NCI-H2227 (cell line): Measurements from ENCODE around the gene HOXB5.

Experiments used
- DNase-seq: peaks from one replicate; lab custom pipeline; 2025; ENCODE audit not compliant: unreplicated experiment; lab: John Stamatoyannopoulos, UW

HOXB5 gene

GRCh38 chr17:48617471-48618255 is 24.1 kb upstream of the HOXB5 start:
- no peak for DNase-seq

DNA sequence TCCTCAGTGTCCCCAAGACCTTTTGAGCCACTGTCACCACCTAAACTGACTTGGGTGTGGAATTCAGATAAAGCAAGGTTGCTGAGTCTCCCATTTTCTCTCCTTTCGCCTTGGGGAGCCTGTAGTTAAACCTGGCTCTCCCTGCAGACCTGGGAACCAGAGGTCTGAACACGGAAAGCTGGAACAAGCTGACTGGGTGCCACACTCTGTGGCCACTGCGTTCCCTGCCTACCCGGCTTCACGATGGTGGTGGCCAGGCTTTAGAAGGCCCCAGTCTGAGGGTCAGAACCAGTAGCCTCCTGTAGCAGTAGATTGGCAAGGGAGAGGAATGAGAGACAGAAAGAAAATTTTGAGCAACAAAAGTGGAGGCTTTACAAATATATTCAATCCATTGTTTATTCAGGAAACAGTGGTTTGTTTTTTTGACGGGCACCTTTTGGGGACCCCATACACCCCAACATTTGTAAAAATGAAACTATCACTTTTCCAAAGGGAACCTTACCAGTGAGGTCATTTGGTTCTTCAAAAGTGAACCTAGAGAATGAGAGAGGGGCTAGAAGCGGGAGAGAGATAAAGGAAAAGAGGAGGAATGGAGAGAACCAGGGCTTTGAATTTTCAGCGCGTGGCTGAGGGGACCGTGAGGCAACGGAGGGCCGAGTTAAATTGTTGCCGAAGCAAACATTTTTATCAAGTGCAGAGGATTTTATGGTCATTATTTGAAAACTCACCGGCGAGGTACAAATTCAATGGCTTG is 23.3 kb upstream of the HOXB5 start:
- no peak for DNase-seq

DNA sequence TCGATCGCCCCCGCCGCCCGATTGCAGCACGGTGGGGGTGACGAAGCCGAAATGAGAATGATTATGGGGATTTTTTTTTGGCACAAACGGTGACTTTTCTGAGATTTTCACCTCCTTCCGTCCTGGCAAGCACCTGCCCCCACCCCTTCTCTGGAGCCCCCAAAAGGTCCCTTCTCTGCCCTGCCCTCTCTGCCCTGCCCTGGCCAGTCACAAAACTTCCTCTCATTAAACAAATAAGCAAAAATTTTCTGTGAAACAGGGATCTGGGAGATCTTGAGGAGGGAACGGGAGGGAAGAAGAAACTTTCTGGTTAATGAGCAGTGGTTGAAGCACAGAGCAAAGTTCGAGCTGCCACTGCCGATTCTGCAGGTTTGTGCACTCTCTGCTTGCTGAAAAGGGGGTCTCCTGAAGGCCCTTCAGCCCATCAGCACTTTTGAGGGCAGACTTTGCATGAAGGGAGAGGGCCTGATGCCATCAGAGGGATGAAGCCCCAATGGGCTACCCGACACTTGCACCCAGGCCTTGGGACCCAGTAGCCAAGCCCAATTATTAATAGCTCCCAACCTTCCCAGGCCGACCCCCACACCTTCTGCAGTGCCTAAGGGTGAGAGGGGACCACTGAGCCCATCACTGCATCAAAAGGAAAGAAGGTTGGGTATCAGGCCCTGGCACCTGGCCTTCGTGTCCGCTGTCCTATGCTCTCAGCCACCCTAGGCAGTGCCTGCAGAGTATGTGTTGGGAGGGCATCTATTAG is 22.6 kb upstream of the HOXB5 start:
- DNase-seq: no peak

DNA sequence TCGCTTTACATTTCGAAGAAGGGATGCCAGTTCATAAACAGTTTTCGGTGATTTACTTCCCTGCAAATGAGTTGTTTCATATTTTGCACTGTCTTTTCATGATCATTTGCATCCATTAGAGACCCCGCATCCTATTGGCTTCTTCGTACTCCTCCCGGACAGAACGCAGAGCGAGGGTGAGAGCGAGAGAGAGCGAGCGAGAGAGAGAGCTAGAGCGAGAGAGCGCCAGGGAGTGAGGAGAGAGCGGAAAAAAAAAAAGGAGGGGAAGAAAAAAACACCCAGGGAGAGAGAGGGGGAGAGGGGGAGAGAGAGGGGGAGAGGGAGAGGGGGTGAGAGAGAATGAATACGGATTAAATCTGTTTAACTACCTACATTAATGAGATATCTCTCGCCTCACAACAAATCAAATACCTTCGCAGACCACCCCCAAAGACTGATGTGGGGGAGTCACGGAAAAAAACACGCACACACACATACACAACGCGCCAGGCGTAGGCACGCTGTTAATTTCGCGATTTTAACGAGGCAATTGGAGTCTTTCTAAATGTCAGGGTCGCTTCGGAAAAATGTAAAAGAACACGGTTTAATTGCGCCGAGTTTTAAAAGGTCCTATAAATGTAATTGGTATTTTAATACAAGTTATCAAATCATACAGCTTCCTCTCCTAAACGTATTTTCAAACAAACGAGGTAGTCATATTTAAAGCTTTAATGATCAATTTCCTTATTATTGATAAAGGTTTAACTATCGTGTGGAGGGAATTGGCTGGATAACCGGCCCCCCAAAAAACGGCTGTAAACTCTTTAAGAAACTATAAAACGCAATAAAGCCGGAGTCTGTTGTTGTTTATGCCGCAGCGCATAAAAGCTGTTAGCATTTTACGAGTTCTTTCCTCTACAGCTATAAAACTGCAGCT is 21.7 kb upstream of the HOXB5 start, which contains the start of gene HOXB8:
Gene HOXB8 (minus strand): TSS at position 246 of the 916 bp plus-strand sequence. CDS start 588 bp downstream, outside the sequence.
- peak; percentile 38 for DNase-seq

GRCh38 chr17:48613862-48614694 is 20.5 kb upstream of the HOXB5 start:
- peak; percentile 26 for DNase-seq

- peak; percentile 44 for DNase-seq
Observed at GRCh38 chr17:48612854-48613691, 19.5 kb upstream of the HOXB5 start.

GRCh38 chr17:48612456-48612853 is 18.9 kb upstream of the HOXB5 start:
- peak; percentile 71 for DNase-seq

GRCh38 chr17:48611681-48612455 is 18.3 kb upstream of the HOXB5 start:
- DNase-seq: peak; percentile 71

GRCh38 chr17:48611213-48611612 is 17.6 kb upstream of the HOXB5 start:
- no peak for DNase-seq

DNA sequence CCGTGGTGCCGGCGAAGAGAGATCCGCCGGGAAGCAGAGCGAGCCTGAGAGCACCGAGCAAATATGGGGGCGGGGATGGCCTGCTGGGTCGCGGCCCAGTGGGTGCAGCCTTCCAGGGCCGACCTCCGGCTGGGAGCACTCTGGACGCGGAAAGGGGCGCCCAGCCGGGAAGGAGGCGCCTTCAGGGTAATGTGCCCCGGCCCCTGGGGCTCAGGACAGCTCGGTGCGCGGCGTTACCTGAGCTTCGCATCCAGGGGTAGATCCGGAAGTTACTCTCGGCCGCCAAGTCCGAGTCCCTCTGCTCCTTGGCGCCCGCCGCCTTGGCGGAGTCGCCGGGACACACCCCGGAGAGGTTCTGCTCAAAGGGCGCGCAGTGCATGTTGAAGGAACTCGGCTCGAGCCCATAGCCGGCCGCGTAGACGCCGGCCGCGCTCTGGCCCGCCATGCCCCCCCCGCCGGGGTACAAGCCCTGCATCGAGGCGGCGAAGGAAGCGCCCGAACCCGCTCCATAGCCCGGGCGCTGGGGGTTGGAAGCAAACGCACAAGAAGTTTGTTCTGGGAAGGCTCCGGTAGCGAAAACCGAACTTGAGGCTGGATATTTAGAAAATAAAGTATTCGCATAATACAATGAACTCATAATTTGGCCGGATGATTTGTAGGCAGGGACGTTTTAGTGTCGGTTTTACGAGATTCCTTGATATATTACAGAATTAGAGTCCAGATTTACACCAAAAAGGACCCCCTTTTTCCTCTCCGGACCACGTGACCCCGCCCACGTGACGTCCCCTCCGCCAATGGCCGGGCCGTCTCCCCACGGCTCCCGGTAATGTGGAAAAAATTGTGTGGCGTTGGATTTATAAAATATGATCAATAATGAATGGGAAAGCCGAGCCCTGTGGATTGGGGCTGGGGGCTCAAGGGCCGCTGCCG is 17.0 kb upstream of the HOXB5 start, which contains the start of gene HOXB7:
Gene HOXB7 (minus strand): TSS at position 736 of the 930 bp plus-strand sequence. CDS start 99 bp downstream, at position 637.
- peak; percentile 74 for DNase-seq

DNA sequence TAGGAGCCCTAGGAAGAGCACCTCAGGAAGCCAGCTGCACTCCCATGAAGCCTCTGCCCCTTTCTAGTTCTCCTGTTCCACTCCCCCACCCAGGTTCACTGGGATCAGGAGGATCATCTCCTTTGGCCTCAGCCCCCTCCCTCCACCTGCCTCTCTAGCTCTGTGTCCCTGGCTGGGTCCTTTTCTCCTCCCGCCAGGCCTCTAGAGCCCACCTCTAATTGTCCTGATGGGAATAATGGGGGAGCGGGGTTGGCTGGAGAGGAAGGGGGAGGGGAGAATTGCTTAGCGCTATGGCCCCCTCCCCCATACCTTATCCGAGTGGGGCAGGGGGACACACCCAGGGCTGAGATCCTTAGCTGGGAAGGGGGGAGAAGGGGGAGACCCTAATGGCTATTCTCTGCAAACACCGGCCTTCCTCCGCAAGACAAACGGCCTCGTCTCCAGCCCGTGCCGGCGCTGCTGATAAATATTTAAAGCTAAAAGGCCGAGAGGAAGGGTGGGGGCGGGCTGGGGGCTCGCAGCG is 16.2 kb upstream of the HOXB5 start:
- DNase-seq: peak; percentile 48

DNA sequence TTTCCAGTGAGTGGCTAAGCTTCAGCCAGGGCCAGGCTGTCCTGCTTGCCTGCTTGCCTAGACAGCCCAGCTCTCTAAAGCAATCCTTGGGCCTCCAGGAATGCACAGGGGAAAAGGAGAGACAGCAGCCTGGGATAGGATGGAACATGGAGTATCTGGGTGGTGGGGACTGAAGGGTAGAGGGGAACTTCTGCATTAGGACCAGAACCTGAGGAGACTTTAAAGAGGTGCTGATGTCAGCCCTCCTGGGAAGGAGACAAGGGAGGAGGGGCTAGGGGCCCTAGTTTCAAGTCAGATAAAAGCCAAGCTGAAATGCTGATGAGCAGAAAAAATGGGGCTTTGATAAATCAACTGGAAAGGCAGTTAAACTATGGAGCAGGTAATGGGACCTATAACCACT is 15.5 kb upstream of the HOXB5 start:
- no peak for DNase-seq

DNA sequence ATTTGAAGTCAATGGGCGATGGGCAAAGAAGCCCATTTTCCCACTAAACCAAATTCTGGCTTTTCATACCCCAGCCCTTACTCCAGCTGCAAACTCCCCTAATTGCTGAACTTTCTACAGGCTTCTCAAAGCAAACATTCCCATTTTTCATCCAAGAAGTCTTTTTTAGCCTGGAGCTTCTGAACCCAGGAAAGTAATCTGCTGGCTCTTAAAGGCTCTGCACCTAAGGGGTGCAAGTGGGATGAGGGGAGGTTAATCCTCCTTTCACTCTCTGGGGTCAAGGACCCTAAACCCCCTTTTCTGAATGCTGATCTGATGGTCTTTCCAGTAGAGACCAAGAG is 14.9 kb upstream of the HOXB5 start:
- DNase-seq: no peak

- no peak for DNase-seq
Observed at GRCh38 chr17:48606892-48607614, 13.5 kb upstream of the HOXB5 start.

DNA sequence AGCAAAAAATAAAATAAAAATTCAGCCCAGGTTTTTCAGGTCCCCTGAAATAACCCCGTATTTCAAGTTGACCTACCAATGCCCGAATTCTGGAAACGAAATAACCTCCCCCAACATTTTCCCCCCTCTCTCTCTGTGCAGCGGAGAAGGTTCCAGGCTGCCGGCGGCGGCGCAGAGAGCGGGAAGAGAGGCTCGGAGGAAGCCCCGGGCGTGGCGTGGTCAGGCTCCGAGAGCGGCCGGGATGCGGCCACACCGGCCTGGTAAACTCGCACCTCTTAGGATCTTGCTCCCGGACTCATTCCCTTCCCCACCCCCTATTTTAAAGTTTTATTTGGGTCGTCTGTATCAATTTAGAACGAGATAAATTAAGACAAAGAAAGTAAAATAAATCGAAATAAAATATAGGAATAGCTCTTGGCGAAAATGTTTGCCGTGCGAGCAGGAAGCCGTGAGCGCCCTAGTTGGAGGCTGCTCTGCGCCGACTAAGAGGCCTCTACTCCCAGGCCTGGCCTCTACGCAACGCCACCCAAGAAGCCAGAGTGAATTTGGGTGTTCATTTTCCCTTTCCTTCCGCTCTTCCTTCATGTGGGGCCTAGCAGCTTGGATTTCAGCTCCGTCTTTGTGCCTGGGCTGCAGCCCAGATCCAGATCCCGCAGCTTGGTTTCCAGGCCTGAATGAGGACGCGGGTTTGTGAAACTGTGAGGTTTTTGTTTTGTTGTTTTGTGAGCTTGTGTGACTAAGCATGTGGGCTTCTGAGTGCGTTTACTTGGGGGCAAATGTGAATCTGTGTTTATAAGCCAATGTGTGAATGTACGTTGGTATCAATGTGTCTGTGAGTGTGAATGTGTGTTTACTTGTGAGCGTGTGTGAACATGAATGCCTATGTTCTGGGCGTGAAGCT is 12.7 kb upstream of the HOXB5 start:
- DNase-seq: no peak
